ENCODE results near the gene SENP2. TPM values are rescaled to one million over a fixed set of nuclear protein-coding genes. Genes with fewer than 3 reads are reported as not detected.

The SENP2 gene
- total and polyA plus RNA-seq, 11 donors: 7.7 to 42.4 (median 27.5) TPM

- TF ChIP-seq CTCF (IDR thresholded peaks at IDR 0.05) (no peak), POLR2A (IDR thresholded peaks at IDR 0.05) (no peak)
- H3K36me3 ChIP-seq: no peaks in the 10 kb centered on the region
- ATAC-seq (no peak), DNase-seq (no peak)
- WGBS, 4 donors: 78 to 86% (median 82%) methylated on average over 7 of the region's 7 CpGs
- intact Hi-C loops (cut with DNase I): no loop called here
- H3K4me1 ChIP-seq: peaks cover 0 to 15% (median 0%) of the 10 kb centered on the region in 12 donors
- H3K9me3 ChIP-seq: no peaks in the 10 kb centered on the region
- no peaks in the 10 kb centered on the region for H3K27me3 ChIP-seq
- H3K27ac ChIP-seq: no peak overlapping the region
- H3K4me3 ChIP-seq: no peak overlapping the region
Observed at GRCh38 chr3:185540695-185541094, 45.4 kb upstream of the SENP2 start.

GRCh38 chr3:185549122-185549521, 37.0 kb upstream of the SENP2 start:
- Histone ChIP-seq H3K9me3 (no peaks in the 10 kb centered on the region), H3K27me3 (no peaks in the 10 kb centered on the region), H3K4me1 (peaks cover 0 to 7% (median 0%) of the 10 kb centered on the region in 12 donors), H3K27ac (peak overlapping the region in 4 of 12 donors; percentile 7 to 53 (median 25)), H3K36me3 (no peaks in the 10 kb centered on the region), H3K4me3 (no peak overlapping the region)
- TF ChIP-seq POLR2A (IDR thresholded peaks at IDR 0.05) (no peak), CTCF (IDR thresholded peaks at IDR 0.05) (no peak)
- 48 to 63% (median 50%) methylated on average over 3 of the region's 3 CpGs for WGBS, 4 donors
- DNase-seq: peak in 2 of 5 donors; percentile 44 to 57
- peak in 2 of 4 donors; percentile 24 to 77 for ATAC-seq
- intact Hi-C loops (cut with DNase I): no loop called here

- H3K36me3 ChIP-seq: no peaks in the 10 kb centered on the region
- H3K9me3 ChIP-seq: no peaks in the 10 kb centered on the region
- H3K4me3 ChIP-seq: no peak overlapping the region
- WGBS, 4 donors: 66 to 89% (median 80%) methylated on average over 3 of the region's 3 CpGs
- DNase-seq (no peak), ATAC-seq (peak in 2 of 4 donors; percentile 26 to 54)
- H3K27me3 ChIP-seq: no peaks in the 10 kb centered on the region
- TF ChIP-seq POLR2A (IDR thresholded peaks at IDR 0.05) (no peak), CTCF (IDR thresholded peaks at IDR 0.05) (no peak)
- peak overlapping the region in 3 of 12 donors; percentile 5 to 53 (median 36) for H3K27ac ChIP-seq
- intact Hi-C loops (cut with DNase I): loop anchor here in 3 of 10 donors (10.0 kb wide), 2 partner anchors 185 to 195 kb away; partner anchors contain the start of gene MAP3K13 (in 1 of the 3)
- H3K4me1 ChIP-seq: peaks cover 0 to 7% (median 0%) of the 10 kb centered on the region in 12 donors
Observed at GRCh38 chr3:185549651-185550111, 36.4 kb upstream of the SENP2 start.

GRCh38 chr3:185552358-185552877, 33.7 kb upstream of the SENP2 start, which contains the start of gene LIPH:
Gene LIPH, minus strand, starts transcription at chr3:185552588. Its CDS starts 117 bp downstream, at chr3:185552471.
- peak within 1 kb of the TSS in 6 of 12 donors; percentile 11 to 37 (median 32) for H3K4me3 ChIP-seq
- no peak for TF ChIP-seq CTCF (IDR thresholded peaks at IDR 0.05)
- no peak for TF ChIP-seq POLR2A (IDR thresholded peaks at IDR 0.05)
- no peaks in the 10 kb centered on the region for H3K27me3 ChIP-seq
- DNase-seq: no peak
- H3K36me3 ChIP-seq: no peaks in the 10 kb centered on the region
- no peaks in the 10 kb centered on the region for H3K9me3 ChIP-seq
- ATAC-seq: no peak
- intact Hi-C loops (cut with DNase I): loop anchor here in 3 of 10 donors (10.0 kb wide), 2 partner anchors 188 to 198 kb away; partner anchors contain the start of gene MAP3K13 (in 1 of the 3)
- 36 to 46% (median 41%) methylated on average over 6 of the region's 6 CpGs for WGBS, 4 donors
- H3K4me1 ChIP-seq: peaks cover 0 to 7% (median 0%) of the 10 kb centered on the region in 12 donors
- H3K27ac ChIP-seq: peak within 1 kb of the TSS in 1 of 12 donors; percentile 51
